OCI-LY3 (cell line): ENCODE data around the gene MADCAM1.

Experiments
- H2AFZ ChIP-seq: fragments of 200-600, 300-600 bp; shearing (Covaris generic); 2 replicates; pipeline ENCODE4 v1.6.0; 2014; ENCODE audit warnings: antibody characterized with exemption, low read depth, low read length
- H3K27ac ChIP-seq: fragments of 200-600, 300-600 bp; sonication (generic); 2 replicates; pipeline ENCODE4 v1.5.1; 2014; ENCODE audit warnings: mild to moderate bottlenecking, low read length, moderate library complexity, mixed read lengths
- H3K27me3 ChIP-seq: fragments of 200-600, 300-600 bp; sonication (generic); 2 replicates; pipeline ENCODE4 v1.6.1; 2014; ENCODE audit warnings: low read depth, low read length, mixed read lengths
- H3K36me3 ChIP-seq: fragments of 200-600, 300-600 bp; sonication (generic); replicated peaks from 2 replicates; pipeline ENCODE3; 2014; ENCODE audit warnings: low read depth, low read length, mixed read lengths
- H3K4me1 ChIP-seq: fragments of 300-600, 200-600 bp; sonication (generic); 2 replicates; pipeline ENCODE4 v1.6.1; 2014; ENCODE audit warnings: low read length, mixed read lengths
- H3K4me2 ChIP-seq: fragments of 200-600, 300-600 bp; sonication (generic); 2 replicates; pipeline ENCODE4 v1.6.1; 2014; ENCODE audit warnings: low read length, mixed read lengths
- H3K4me3 ChIP-seq: fragments of 300-600, 200-600 bp; sonication (generic); 2 replicates; pipeline ENCODE4 v1.5.1; 2014; ENCODE audit warnings: antibody characterized with exemption, mild to moderate bottlenecking, low read length, moderate library complexity
- H3K79me2 ChIP-seq: fragments of 300-600, 200-600 bp; shearing (Covaris generic); 2 replicates; pipeline ENCODE4 v1.6.1; 2014; ENCODE audit warnings: mild to moderate bottlenecking, low read length, mixed read lengths
- H3K9ac ChIP-seq: fragments of 300-600, 200-600 bp; shearing (Covaris generic); 2 replicates; pipeline ENCODE4 v1.6.0; 2014; ENCODE audit warnings: mild to moderate bottlenecking, low read length, moderate library complexity
- H3K9me3 ChIP-seq: fragments of 200-600, 300-600 bp; shearing (Covaris generic); 2 replicates; pipeline ENCODE4 v1.6.1; 2014; ENCODE audit warnings: low read length, mixed read lengths; ENCODE audit not compliant: insufficient read depth
- H4K20me1 ChIP-seq: fragments of 200-600, 300-600 bp; sonication (generic); 2 replicates; pipeline ENCODE4 v1.6.1; 2016; ENCODE audit warnings: low read length, mixed read lengths; ENCODE audit not compliant: insufficient read depth
- EZH2phosphoT487 ChIP-seq: fragments of 200-600 bp; shearing (Covaris generic); IDR thresholded peaks from 2 replicates; pipeline ENCODE4 v1.6.1; 2018; ENCODE audit warnings: antibody characterized with exemption, mixed run types, low read depth
- TF ChIP-seq, protein P1 (sequence below): fragments of 200-600, 300-600 bp; sonication (generic); IDR thresholded peaks from 2 replicates; pipeline ENCODE4 v1.5.1; 2014; ENCODE audit warnings: antibody characterized with exemption, low read length, low read depth

The MADCAM1 gene

GRCh38 chr19:452829-453228 is 43.5 kb upstream of the MADCAM1 start:
- no peak overlapping the region for H3K4me2 ChIP-seq
- H3K9ac ChIP-seq = no peak overlapping the region
- H4K20me1 ChIP-seq = no peaks in the 10 kb centered on the region
- no peaks in the 10 kb centered on the region for H3K27me3 ChIP-seq
- H3K4me1 ChIP-seq = no peaks in the 10 kb centered on the region
- no peak for TF ChIP-seq EZH2phosphoT487
- TF ChIP-seq, protein P1, sequence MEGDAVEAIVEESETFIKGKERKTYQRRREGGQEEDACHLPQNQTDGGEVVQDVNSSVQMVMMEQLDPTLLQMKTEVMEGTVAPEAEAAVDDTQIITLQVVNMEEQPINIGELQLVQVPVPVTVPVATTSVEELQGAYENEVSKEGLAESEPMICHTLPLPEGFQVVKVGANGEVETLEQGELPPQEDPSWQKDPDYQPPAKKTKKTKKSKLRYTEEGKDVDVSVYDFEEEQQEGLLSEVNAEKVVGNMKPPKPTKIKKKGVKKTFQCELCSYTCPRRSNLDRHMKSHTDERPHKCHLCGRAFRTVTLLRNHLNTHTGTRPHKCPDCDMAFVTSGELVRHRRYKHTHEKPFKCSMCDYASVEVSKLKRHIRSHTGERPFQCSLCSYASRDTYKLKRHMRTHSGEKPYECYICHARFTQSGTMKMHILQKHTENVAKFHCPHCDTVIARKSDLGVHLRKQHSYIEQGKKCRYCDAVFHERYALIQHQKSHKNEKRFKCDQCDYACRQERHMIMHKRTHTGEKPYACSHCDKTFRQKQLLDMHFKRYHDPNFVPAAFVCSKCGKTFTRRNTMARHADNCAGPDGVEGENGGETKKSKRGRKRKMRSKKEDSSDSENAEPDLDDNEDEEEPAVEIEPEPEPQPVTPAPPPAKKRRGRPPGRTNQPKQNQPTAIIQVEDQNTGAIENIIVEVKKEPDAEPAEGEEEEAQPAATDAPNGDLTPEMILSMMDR = no peak
- H3K79me2 ChIP-seq = no peaks in the 10 kb centered on the region
- no peak overlapping the region for H3K27ac ChIP-seq
- H3K9me3 ChIP-seq = peaks cover 5% of the 10 kb centered on the region
- H2AFZ ChIP-seq = no peak overlapping the region
- H3K4me3 ChIP-seq = no peak overlapping the region
- H3K36me3 ChIP-seq = no peaks in the 10 kb centered on the region

DNA sequence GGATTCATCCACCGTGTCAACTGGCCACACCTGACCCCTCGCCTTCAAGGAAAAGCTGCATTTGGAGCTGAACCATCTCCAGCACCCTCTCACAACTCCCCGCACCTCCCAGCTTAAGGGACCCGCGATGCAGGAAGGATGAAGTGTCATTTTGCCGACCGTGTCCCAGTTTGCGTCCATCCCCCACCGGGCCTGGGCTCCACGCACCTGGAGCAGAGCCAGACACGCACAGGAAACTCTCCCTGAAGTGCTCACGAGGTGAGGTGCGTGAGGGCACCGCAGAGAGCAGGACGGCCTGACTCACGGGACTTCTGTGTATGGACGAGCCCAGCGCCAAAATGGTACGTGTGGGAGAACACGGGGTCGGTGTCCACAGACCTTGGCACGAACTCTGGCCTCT is 42.7 kb upstream of the MADCAM1 start:
- Histone ChIP-seq H3K9me3 (peaks cover 5% of the 10 kb centered on the region), H3K36me3 (no peaks in the 10 kb centered on the region)

DNA sequence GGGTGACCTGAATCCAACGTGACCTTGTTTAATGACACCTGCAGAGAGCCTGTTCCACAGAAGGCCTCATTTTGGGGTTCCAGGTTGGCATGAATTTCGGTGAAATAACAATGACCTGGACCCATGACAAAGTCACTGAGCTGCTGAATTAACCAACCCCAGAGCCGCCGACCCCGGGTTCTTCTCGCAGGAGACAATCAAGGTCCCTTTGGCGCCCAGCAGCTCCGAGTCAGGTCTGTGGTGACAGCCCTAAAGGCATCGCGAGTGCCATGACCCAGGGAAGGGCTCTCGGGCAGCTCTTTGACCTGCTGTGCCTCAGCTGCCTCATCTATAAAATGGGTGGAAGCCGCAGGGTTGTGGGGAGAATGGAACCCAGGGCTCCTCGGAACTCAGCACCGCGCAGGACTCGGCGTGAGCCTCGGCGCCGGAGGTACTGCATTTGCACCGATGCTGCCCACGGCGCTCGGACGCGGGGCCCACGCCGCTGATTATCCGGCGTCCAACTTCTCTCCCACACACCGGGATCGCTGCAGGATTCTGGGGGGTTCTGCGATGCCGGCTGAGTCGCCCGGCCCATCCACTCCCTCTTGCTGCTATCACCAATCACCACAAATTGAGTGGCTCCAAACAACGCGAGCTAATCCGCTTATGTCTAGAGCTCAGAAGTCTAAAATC is 41.1 kb upstream of the MADCAM1 start:
- Histone ChIP-seq H3K9me3 (peaks cover 5% of the 10 kb centered on the region), H4K20me1 (no peaks in the 10 kb centered on the region), H3K27ac (no peak overlapping the region), H3K79me2 (no peaks in the 10 kb centered on the region), H3K27me3 (no peaks in the 10 kb centered on the region), H3K9ac (no peak overlapping the region), H3K4me3 (no peak overlapping the region), H3K36me3 (no peaks in the 10 kb centered on the region), H2AFZ (no peak overlapping the region), H3K4me2 (no peak overlapping the region), H3K4me1 (no peaks in the 10 kb centered on the region)
- TF ChIP-seq, protein P1 = no peak
- no peak for TF ChIP-seq EZH2phosphoT487

More for the DNA sequence above, 42.7 kb upstream of the MADCAM1 start:
- Histone ChIP-seq H3K79me2 (no peaks in the 10 kb centered on the region), H3K4me3 (no peak overlapping the region), H3K4me2 (no peak overlapping the region), H4K20me1 (no peaks in the 10 kb centered on the region), H3K4me1 (no peaks in the 10 kb centered on the region), H3K27ac (no peak overlapping the region), H3K27me3 (no peaks in the 10 kb centered on the region), H3K9ac (no peak overlapping the region), H2AFZ (no peak overlapping the region)
- TF ChIP-seq, protein P1 = no peak
- no peak for TF ChIP-seq EZH2phosphoT487

- H3K9ac ChIP-seq = no peak overlapping the region
- H2AFZ ChIP-seq = no peak overlapping the region
- no peaks in the 10 kb centered on the region for H3K79me2 ChIP-seq
- H3K27ac ChIP-seq = no peak overlapping the region
- H3K4me3 ChIP-seq = no peak overlapping the region
- no peaks in the 10 kb centered on the region for H3K36me3 ChIP-seq
- TF ChIP-seq, protein P1 = no peak
- no peak for TF ChIP-seq EZH2phosphoT487
- no peaks in the 10 kb centered on the region for H3K4me1 ChIP-seq
- H3K9me3 ChIP-seq = peaks cover 4% of the 10 kb centered on the region
- H3K27me3 ChIP-seq = no peaks in the 10 kb centered on the region
- no peak overlapping the region for H3K4me2 ChIP-seq
- no peaks in the 10 kb centered on the region for H4K20me1 ChIP-seq
Measured at GRCh38 chr19:455851-456546, 40.3 kb upstream of the MADCAM1 start.
